ENCODE results near the gene CLEC10A.
"Not testable (repeated sequence)": the region's sequence is repeated elsewhere in the genome, so short reads cannot be mapped to it uniquely, and the experiment has no call there.

The CLEC10A gene, protein sequence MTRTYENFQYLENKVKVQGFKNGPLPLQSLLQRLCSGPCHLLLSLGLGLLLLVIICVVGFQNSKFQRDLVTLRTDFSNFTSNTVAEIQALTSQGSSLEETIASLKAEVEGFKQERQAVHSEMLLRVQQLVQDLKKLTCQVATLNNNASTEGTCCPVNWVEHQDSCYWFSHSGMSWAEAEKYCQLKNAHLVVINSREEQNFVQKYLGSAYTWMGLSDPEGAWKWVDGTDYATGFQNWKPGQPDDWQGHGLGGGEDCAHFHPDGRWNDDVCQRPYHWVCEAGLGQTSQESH

DNA sequence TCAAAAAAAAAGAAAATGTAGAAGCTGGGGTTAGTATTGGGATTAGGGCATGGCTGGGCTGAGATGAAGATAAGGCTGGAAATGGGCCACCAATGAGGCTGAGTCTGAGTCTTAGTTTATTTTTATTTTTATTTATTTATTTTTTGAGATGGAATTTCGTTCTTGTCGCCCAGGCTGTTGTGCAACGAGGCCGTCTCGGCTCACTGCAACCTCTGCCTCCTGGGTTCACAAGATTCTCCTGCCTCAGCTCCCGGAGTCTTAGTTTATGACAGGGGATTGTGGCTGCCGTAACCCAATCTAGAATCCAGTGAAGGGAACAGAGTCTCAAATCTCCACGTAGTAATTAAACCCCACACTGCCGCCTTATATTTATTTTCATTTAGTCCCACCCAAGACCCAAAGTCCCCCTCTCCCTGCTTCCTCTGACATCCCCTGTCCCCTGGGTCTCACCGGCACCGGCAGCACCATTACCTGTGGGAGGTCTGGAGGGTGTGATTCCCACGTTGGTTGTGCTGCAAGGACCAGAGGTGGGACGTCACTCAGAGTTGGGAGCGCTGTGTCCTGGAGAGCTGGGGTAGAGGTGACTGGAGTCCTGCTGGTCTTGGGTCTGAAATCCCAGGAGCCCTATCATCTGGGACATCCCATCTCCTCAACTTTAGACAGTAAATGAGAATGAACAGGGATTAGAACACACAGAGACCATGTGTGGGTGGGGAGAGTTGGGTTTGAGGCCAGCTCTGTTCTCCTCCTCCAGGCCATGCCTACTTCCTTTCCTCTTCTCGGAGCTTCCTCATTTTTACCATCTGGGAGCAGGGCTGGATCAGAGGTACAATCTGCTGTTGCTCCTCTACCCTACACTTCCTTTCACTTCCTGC lies at the start of gene CLEC10A:
Gene CLEC10A, minus strand, starts transcription at position 671 of the 875 bp plus-strand sequence. CDS start 1,439 bp downstream, outside the sequence.
- ATAC-seq, result no peak

DNA sequence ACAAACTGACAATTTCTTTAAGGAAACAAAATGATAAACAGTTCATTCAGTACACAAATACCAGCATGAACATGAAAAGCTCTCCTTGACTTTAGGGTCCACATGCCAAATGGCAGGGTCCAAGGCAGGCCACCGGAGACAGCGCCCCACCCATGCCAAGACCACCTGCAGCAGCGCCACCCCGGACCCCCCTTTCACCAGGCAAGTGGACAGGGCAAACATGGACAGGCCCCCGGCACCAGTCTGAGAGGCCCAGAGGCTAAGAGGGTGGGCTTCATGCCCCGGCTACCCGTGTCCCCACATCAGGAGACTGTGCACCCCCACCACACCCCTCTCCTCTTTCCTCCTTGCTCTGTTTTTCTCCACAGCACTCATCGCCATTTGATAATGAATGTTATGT lies 49.3 kb upstream of the CLEC10A start:
- no peak for ATAC-seq

DNA sequence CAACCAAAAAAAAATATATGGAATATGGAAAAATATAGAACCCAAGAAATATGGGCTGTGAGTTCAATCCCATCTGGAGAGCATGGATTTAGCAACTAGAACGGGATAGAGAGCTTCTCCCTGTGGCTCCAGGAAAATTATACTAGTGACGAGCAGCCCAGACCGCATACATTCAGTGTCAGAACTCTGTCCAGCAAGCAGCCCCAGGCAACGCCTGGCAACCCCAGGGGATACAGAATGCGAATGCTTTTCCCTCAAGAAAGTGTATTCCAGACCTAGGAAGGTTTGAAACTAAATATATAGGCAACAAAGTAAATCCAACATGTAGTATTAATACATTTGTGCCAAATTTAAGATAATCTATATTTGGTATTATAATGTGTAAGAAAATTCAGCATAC lies 48.1 kb upstream of the CLEC10A start:
- no peak for ATAC-seq

DNA sequence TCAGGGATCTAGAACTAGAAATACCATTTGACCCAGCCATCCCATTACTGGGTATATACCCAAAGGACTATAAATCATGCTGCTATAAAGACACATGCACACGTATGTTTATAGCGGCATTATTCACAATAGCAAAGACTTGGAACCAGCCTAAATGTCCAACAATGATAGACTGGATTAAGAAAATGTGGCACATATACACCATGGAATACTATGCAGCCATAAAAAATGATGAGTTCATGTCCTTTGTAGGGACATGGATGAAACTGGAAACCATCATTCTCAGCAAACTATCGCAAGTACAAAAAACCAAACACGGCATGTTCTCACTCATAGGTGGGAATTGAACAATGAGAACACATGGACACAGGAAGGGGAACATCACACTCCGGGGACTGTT lies 47.5 kb upstream of the CLEC10A start:
- not testable (repeated sequence) for ATAC-seq

DNA sequence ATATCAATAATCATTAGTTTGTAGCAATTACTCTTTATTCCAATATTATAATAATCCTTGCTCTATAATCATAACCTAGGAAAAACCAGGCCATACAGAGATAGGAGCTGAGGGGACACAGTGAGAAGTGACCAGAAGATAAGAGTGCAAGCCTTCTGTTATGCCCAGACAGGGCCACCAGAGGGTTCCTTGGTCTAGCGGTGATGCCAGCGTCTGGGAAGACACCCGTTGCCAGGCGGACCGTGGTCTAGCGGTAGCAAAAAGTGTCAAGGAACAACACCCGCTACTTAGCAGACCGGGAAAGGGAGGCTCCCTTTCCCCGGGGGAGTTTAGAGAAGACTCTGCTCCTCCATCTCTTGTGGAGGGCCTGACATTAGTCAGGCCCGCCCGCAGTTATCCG lies 46.3 kb upstream of the CLEC10A start:
- ATAC-seq, result not testable (repeated sequence)

DNA sequence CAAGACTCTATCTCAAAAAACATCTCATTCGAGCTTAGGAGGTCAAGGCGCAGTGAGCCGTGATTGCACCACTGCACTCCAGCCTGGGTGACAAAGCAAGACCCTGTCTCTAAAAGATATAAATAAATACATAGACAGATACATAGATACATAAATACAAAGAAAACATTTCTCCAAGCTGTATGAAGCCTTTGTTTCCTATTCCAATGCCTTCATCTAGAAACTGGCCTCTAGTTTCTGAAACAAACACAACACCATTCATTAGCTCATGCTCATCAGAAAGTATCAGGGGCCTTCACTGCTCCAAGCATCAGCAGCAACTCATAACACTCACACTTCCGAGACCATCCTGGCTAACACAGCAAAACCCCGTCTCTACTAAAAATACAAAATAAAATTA lies 44.9 kb upstream of the CLEC10A start:
- no peak for ATAC-seq

DNA sequence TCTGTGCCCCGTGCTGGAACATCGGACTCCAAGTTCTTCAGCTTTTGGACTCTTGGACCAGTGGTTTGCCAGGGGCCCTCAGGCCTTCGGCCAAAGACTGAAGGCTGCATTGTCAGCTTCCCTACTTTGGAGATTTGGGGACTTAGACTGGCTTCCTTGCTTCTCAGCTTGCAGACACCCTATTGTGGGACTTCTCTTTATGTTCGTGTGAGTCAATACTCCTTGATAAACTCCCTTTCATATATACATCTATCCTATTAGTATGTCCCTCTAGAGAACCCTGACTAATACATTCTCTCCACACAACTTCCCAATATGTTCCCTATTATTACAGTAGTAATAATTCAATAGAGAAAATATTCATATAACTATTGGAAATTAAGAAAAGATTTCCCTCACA lies 43.8 kb upstream of the CLEC10A start:
- ATAC-seq, result no peak

DNA sequence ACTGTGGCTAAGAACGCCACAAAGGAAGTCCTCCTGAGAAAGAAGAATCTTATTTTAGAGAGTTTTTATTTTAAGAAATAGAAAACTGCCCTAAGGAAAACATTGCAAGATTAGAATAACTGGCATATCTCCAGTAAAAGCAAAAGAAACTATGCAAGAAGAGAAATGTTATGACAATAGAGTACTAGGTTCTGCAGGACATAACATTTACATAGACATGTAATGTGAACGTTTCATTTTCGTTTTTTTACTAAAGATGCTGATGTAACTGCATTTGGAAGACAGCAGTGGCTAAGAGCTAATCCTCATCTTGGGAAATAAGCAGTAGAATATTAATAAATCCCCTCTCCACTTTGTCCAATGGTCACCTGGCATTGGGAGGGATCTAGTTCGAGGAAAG lies 42.3 kb upstream of the CLEC10A start:
- no peak for ATAC-seq

DNA sequence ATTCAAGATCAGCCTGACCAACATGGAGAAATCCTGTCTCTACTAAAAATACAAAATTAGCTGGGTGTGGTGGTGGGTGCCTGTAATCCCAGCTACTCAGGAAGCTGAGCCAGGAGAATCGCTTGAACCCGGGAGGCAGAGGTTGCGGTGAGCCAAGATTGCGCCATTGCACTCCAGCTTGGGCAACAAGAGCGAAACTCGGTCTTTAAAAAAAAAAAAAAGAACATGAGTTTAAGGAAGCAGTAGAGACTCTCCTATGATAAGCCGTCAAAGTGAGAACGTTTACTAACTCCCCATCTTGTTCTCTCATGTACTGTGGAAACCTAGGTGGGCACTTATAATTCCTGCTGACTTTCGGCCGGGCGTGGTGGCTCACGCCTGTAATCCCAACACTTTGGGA lies 40.6 kb upstream of the CLEC10A start:
- not testable (repeated sequence) for ATAC-seq

DNA sequence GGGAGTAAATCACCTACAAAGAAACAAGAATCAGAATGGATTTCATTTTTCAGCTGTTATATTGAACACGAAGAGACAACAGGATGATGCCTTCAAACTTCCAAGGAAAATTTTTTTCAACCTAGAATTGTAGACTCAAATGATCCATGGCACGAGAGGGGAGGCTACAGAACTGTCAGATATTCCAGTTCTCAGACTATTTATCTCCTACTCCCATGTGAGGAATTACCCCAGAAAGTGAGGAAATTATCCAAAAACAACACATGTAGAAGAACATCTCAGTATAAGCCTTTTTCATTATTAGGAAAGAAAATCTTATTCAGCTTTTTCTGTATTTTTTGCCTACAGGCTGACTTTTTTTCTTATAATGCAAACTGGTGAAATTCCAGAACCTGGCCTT lies 40.1 kb upstream of the CLEC10A start:
- ATAC-seq, result no peak

DNA sequence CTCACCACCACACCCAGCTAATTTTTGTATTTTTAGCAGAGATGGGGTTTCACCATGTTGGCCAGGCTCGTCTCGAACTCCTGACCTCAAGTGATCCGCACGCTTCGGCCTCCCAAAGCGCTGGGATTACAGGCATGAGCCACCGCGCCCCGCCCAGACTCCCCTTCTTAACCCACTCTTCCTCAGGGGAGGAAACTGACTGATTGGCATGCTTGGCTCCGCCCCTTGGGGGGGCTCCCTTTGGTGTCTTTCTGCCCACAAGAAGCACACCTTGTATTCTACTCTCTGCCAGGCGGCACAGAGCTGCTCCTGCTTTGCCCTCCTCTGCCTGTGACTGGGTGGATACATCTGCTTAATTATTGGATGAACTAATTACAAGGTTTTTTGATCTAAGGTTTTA lies 39.3 kb upstream of the CLEC10A start:
- ATAC-seq, result no peak

DNA sequence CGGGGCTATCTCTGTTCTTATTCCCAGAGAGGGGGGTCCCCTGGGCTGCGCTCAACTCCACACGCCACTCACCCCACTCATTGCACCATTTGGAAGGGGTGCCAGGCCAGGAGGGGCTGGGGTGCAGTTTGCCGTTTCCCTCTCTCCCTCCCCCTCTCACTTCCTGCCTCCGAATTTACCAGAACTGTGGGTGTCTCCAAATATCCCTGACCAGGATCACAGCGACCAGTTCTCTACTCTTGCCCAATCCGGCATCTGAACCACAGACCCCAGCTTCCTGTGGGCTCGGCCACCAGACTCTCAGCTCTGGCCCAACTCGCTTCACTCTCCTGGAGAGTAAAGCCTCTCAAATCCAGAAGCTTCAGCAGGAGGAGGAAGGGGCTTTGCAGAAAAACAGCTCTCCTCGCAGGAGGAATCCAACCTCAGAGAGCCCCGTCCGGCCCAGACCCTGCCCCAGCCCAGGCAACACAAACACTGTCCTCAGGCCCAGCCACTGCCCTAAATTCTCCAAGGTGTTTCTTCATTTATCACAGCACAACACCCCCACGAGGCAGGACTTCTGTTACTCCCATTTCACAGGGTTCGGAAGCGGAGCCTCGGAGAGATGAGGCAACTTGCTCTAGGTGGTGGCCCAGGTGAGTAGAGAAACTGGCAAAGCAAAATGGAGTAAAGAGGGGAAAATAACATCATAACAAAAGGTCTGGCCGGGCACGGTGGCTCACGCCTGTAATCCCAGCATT lies 35.0 kb upstream of the CLEC10A start:
- ATAC-seq, result no peak

DNA sequence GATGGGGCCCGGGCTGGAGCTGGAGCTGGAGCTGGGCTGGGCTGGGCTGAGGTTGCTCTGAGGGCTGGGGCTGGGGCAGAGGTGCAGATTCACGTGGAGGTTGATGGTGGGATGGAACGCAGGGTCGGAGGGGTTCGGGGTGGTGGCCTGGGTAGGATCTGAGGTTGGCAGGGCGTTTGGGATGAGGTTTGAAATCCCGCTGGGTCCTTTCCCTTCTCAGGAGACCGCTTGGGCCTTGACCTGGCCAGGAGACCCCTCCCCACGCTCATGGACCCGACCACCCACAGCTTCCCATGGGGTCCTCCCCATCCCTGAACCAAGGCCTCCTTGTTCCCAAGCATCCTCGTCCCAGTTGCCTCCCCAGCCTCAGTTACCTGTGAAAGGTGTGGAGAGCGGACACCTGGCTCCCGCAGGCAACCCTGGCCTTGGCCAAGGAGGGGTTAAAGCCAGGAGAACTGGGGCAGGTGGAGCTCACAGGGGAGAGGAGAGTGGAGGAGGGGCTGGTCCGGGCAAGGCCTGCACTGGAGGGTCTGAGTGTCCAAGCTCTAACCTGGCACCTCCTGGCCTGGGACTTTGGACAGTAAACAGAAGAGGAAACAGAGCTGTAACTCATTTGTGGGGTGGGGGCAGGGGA lies 34.3 kb upstream of the CLEC10A start, which contains the start of gene ASGR2:
Gene ASGR2, minus strand, starts transcription at position 582 of the 634 bp plus-strand sequence. CDS start 582 bp downstream, outside the sequence.
- ATAC-seq, result no peak

DNA sequence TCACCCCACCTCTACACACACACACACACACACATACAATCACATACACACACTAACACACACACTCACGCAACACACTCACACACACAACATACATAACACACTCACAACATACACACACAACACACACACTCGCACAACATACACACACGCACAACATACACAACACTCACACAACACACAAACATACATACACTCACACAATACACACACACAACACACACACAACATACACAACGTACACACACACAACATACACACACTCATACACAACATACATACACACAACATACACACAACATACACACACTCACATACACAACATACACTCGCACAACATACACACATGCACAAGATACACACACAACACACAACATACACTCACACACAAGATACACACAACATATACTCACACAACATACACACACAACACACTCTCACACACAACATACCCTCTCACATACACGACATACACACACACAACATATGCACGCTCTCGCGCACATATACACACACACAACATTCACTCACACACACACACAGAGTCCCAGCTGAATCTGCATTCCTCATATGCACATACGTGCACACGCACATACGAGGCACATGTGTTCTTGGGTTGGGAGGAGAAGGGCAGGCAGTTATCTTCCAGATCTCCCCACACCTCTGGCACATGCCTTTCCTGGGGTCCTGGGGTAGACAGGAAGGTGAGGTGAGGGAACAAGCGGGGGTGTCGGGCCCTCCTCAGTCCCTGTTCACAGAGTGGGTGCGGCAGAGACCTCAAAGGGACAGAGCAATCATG lies 33.4 kb upstream of the CLEC10A start:
- ATAC-seq, result no peak

DNA sequence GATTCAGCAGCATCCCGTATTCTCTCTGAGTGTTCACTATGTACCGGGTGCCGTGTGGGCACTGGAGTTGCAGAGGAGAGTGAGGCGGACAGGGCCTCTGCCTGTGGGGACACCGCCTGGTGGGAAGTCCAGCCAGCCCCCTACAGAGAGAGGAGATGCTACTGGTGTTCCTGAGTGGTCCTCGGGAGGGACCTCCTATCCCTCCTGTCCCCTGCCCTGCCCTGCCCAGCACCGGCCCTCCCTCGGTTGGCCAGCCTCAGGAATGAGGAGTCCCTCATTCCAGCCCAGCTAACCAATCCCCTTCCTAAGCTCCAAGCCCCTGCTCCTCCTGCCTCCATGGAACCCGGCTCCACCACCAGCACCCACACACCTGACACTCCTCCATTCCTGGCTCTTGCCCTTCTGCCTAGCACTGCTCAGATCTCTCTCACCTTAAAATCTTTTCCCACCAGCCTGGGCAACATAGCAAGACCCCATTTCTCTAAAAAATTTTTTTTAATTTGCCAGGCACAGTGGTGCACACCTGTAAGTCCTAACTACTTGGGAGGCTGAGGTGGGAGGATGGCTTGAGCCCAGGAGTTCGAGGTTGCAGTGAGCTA lies 32.6 kb upstream of the CLEC10A start:
- no peak for ATAC-seq

DNA sequence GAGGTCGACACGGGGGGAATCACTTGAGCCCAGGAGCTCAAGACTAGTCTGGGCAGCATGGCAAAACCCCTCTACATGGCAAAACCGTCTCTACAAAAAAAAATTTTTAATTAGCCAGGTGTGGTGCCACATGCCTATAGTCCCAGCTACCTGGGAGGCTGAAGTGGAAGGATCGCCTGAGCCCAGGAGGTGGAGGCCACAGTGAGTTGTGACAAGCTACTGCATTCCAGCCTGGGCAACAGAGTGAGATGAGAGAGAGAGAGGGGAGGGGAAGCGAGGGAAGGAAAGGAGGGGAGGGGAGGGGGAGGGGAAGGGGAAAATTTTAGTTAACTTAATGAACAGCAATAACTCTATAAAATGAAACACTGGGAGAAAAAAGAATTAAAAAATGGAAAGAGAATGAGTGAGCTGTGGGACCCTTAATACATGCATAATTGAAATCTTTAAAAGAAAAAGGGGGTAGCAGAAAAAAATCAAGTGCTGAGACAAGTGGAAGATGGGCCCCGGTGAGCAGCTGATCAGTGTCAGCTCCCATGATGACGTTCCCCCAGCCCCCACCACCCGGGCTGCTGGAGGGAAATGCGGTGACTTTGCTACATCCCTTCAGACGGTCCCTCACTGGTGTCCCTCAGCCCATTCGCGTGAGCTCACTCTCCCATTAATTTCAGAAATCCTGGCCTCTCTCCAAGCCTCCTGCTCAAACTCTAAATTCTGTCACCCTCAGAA lies 31.9 kb upstream of the CLEC10A start:
- no peak for ATAC-seq

DNA sequence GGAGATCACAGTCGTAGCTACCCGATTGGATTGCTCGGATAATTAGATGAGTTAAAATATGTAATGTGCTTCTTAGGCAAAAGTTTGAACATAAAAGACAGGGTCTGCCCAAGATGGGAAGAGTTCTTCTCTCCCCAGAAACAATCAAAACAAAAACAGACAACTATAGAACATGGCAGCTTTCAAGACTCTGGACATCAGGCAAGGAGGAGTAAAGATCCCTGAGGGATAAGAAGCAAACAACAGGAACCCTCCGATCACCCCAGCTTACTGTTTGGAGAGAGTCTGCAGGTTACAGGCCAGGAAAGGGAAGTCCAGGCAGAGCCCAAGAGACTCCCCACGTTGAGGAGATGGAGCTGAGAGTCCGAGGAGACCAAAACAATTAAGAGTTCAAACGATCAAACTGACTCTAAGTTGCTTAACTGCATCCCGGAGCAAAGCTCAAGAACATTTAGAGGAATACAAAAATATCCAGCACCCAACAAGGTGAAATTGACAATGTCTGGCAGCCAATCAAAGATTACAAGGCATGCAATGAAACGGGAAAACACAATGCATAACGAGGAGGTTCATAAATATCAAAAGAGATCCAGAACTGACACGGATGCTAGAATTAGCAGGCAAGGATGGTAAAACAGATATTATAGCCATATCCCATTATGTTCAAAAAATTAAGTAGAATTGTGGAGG lies 30.7 kb upstream of the CLEC10A start:
- no peak for ATAC-seq

DNA sequence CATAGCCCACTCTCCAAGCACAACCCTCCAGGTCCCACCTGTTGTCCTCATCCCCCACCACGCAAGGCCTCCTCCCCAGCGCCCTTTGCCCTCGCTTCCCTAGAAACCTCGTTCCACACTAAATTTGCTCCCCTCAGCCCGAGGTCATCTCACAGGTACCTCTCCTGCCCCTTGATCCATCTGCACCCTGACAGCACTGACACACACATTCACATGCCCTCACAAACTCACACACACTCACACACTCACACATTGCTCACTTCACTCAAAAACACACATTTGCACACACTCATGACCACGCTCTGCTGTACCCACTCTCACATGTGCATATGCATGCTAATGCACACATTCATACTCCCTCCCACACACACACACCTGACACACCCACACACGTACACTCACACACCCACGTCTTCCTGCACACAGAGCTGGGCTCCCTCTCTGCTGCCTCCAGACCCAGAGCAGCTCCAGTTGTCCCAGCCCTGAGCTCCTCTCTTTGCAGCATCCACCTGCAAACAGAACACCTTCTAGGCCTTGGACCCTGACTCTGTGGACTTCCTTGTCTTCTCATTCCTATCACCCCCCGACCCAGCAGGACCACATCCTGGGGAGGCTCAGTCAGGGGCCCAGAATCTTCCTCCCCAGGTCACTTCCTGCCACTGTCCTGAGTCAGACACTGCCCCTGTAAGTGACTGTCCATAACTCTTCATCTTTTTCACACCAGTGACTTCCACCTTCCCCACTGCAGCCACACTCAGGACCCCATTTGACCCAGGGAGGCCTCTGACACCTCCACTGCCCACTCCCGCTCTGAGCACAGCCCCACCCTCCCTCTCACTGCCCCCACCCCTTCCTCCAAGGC lies 29.6 kb upstream of the CLEC10A start:
- no peak for ATAC-seq

DNA sequence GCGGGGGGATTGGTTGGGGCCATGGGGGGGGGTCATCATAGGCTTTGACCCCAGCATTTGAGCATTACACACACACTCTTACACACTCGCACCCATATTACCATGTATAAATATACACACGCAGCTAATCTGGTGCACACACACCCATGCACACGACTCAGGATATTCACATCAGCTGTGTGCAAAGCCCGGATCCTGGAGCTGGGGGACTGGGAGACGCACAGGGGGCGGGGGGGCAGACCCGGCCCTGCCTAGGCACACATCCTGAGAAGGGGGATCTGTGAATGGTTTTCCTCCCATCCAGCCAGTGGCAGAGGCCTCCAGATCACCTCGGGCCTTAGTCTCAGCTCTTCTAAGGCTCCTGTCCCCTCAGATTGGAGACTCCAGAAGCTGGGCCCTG lies 28.9 kb upstream of the CLEC10A start:
- no peak for ATAC-seq
